ENCODE results near the gene SPPL2B.
"Not testable (repeated sequence)": the region's sequence is repeated elsewhere in the genome, so short reads cannot be mapped to it uniquely, and the experiment has no call there.

Gene SPPL2B

GRCh38 chr19:2394442-2395292 lies 66.2 kb downstream of the SPPL2B start:
- TF ChIP-seq CTCF (IDR thresholded peaks at IDR 0.05; ENCODE audit: control insufficient read depth, extremely low read depth, insufficient read depth): no peak
- DNase-seq (ENCODE audit: low read depth): no peak
- H3K4me3 ChIP-seq (ENCODE audit: low read depth, low read length): no peak overlapping the region

- not testable (repeated sequence) for DNase-seq (ENCODE audit: low read depth); H3K4me3 ChIP-seq (ENCODE audit: low read depth, low read length)
These were observed 66.9 kb downstream of the SPPL2B start for GRCh38 chr19:2395293-2395829.

- DNase-seq (ENCODE audit: low read depth): not testable (repeated sequence)
These were observed 68.7 kb downstream of the SPPL2B start for GRCh38 chr19:2397173-2397572.

GRCh38 chr19:2398735-2399305 lies 70.3 kb downstream of the SPPL2B start:
- no peak for TF ChIP-seq CTCF (IDR thresholded peaks at IDR 0.05; ENCODE audit: control insufficient read depth, extremely low read depth, insufficient read depth)
- DNase-seq (ENCODE audit: low read depth): no peak
- no peak overlapping the region for H3K4me3 ChIP-seq (ENCODE audit: low read depth, low read length)

More at GRCh38 chr19:2397173-2397572, 68.7 kb downstream of the SPPL2B start:
- not testable (repeated sequence) for H3K4me3 ChIP-seq (ENCODE audit: low read depth, low read length)

- TF ChIP-seq CTCF (IDR thresholded peaks at IDR 0.05; ENCODE audit: control insufficient read depth, extremely low read depth, insufficient read depth): no peak
- no peak for DNase-seq (ENCODE audit: low read depth)
- no peak overlapping the region for H3K4me3 ChIP-seq (ENCODE audit: low read depth, low read length)
These were observed 71.1 kb downstream of the SPPL2B start for GRCh38 chr19:2399582-2399981.

All from LNCaP clone FGC (cell line).